ENCODE data around the gene DSC2.
A peak's percentile ranks its signal among the peaks of the same experiment; 100 is the strongest.
"Not testable (repeated sequence)": the region's sequence is repeated elsewhere in the genome, so short reads cannot be mapped to it uniquely, and the experiment has no call there.

The DSC2 gene

GRCh38 chr18:31046916-31047315, 55.3 kb downstream of the DSC2 start:
- Histone ChIP-seq H3K9me3 (ENCODE audit: control insufficient read depth, insufficient read depth, low read length) (no peaks in the 10 kb centered on the region), H3K27ac (ENCODE audit: low read length) (no peak overlapping the region), H3K27me3 (ENCODE audit: control insufficient read depth, insufficient read depth, low read length) (peaks cover 22% of the 10 kb centered on the region; the same call in 1 of the 2 replicates), H3K4me3 (ENCODE audit: low read length) (no peak overlapping the region), H3K36me3 (ENCODE audit: control insufficient read depth, insufficient read depth, low read length) (no peaks in the 10 kb centered on the region), H3K4me1 (ENCODE audit: control insufficient read depth, insufficient read depth, low read length) (peaks cover 1% of the 10 kb centered on the region; the same call in 1 of the 2 replicates)
- DNase-seq (ENCODE audit: low read depth, low spot score) = no peak

GRCh38 chr18:31045599-31045998, 56.6 kb downstream of the DSC2 start:
- WGBS (ENCODE audit: insufficient coverage, insufficient read length) = no CpG with 5 or more reads among the region's 6 CpGs
- Histone ChIP-seq H3K27ac (ENCODE audit: low read length) (no peak overlapping the region), H3K4me1 (ENCODE audit: control insufficient read depth, insufficient read depth, low read length) (peaks cover 1% of the 10 kb centered on the region; the same call in 1 of the 2 replicates), H3K36me3 (ENCODE audit: control insufficient read depth, insufficient read depth, low read length) (no peaks in the 10 kb centered on the region), H3K9me3 (ENCODE audit: control insufficient read depth, insufficient read depth, low read length) (no peaks in the 10 kb centered on the region), H3K4me3 (ENCODE audit: low read length) (no peak overlapping the region), H3K27me3 (ENCODE audit: control insufficient read depth, insufficient read depth, low read length) (peaks cover 35% of the 10 kb centered on the region)
- no peak for DNase-seq (ENCODE audit: low read depth, low spot score)

- no peaks in the 10 kb centered on the region for H3K9me3 ChIP-seq (ENCODE audit: control insufficient read depth, insufficient read depth, low read length)
- no peak overlapping the region for H3K4me3 ChIP-seq (ENCODE audit: low read length)
- H3K4me1 ChIP-seq (ENCODE audit: control insufficient read depth, insufficient read depth, low read length) = peaks cover 1% of the 10 kb centered on the region; the same call in 1 of the 2 replicates
- H3K27ac ChIP-seq (ENCODE audit: low read length) = no peak overlapping the region
- peaks cover 37% of the 10 kb centered on the region for H3K27me3 ChIP-seq (ENCODE audit: control insufficient read depth, insufficient read depth, low read length)
- WGBS (ENCODE audit: insufficient coverage, insufficient read length) = no CpG with 5 or more reads among the region's 3 CpGs
- DNase-seq (ENCODE audit: low read depth, low spot score) = no peak
- H3K36me3 ChIP-seq (ENCODE audit: control insufficient read depth, insufficient read depth, low read length) = no peaks in the 10 kb centered on the region
Observed at GRCh38 chr18:31044926-31045325, 57.3 kb downstream of the DSC2 start.

- Histone ChIP-seq H3K27ac (ENCODE audit: low read length) (no peak overlapping the region), H3K27me3 (ENCODE audit: control insufficient read depth, insufficient read depth, low read length) (peaks cover 39% of the 10 kb centered on the region), H3K9me3 (ENCODE audit: control insufficient read depth, insufficient read depth, low read length) (no peaks in the 10 kb centered on the region), H3K4me1 (ENCODE audit: control insufficient read depth, insufficient read depth, low read length) (peaks cover 1% of the 10 kb centered on the region; the same call in 1 of the 2 replicates), H3K4me3 (ENCODE audit: low read length) (no peak overlapping the region), H3K36me3 (ENCODE audit: control insufficient read depth, insufficient read depth, low read length) (no peaks in the 10 kb centered on the region)
- no CpG with 5 or more reads among the region's 7 CpGs for WGBS (ENCODE audit: insufficient coverage, insufficient read length)
- no peak for DNase-seq (ENCODE audit: low read depth, low spot score)
Observed at GRCh38 chr18:31043709-31044108, 58.5 kb downstream of the DSC2 start.

- DNase-seq (ENCODE audit: low read depth, low spot score) = no peak
- no peak within 1 kb of the TSS for H3K27ac ChIP-seq (ENCODE audit: low read length)
- H3K36me3 ChIP-seq (ENCODE audit: control insufficient read depth, insufficient read depth, low read length) = no peaks in the 10 kb centered on the region
- H3K9me3 ChIP-seq (ENCODE audit: control insufficient read depth, insufficient read depth, low read length) = no peaks in the 10 kb centered on the region
- peaks cover 39% of the 10 kb centered on the region for H3K27me3 ChIP-seq (ENCODE audit: control insufficient read depth, insufficient read depth, low read length)
- peak within 1 kb of the TSS; percentile 64 for H3K4me3 ChIP-seq (ENCODE audit: low read length)
- peaks cover 1% of the 10 kb centered on the region; the same call in 1 of the 2 replicates for H3K4me1 ChIP-seq (ENCODE audit: control insufficient read depth, insufficient read depth, low read length)
- no CpG with 5 or more reads among the region's 73 CpGs for WGBS (ENCODE audit: insufficient coverage, insufficient read length)
Observed at GRCh38 chr18:31042406-31043181, 59.6 kb downstream of the DSC2 start, which contains the start of gene DSC3. DSC3 (minus strand) TSS chr18:31042742; CDS start chr18:31042660, 82 bp downstream.

GRCh38 chr18:31042084-31042405, 60.2 kb downstream of the DSC2 start:
- Histone ChIP-seq H3K9me3 (ENCODE audit: control insufficient read depth, insufficient read depth, low read length) (no peaks in the 10 kb centered on the region), H3K27me3 (ENCODE audit: control insufficient read depth, insufficient read depth, low read length) (peaks cover 39% of the 10 kb centered on the region), H3K4me1 (ENCODE audit: control insufficient read depth, insufficient read depth, low read length) (peaks cover 1% of the 10 kb centered on the region; the same call in 1 of the 2 replicates), H3K4me3 (ENCODE audit: low read length) (peak overlapping the region; percentile 64; the same call in 1 of the 2 replicates), H3K36me3 (ENCODE audit: control insufficient read depth, insufficient read depth, low read length) (no peaks in the 10 kb centered on the region), H3K27ac (ENCODE audit: low read length) (no peak overlapping the region)
- DNase-seq (ENCODE audit: low read depth, low spot score) = no peak
- WGBS (ENCODE audit: insufficient coverage, insufficient read length) = no CpG with 5 or more reads among the region's 17 CpGs

GRCh38 chr18:31041271-31042083, 60.7 kb downstream of the DSC2 start:
- peak overlapping the region; percentile 64; the same call in 1 of the 2 replicates for H3K4me3 ChIP-seq (ENCODE audit: low read length)
- H3K27me3 ChIP-seq (ENCODE audit: control insufficient read depth, insufficient read depth, low read length) = peaks cover 39% of the 10 kb centered on the region
- no peak overlapping the region for H3K27ac ChIP-seq (ENCODE audit: low read length)
- WGBS (ENCODE audit: insufficient coverage, insufficient read length) = no CpG with 5 or more reads among the region's 52 CpGs
- DNase-seq (ENCODE audit: low read depth, low spot score) = no peak
- peaks cover 1% of the 10 kb centered on the region; the same call in 1 of the 2 replicates for H3K4me1 ChIP-seq (ENCODE audit: control insufficient read depth, insufficient read depth, low read length)
- no peaks in the 10 kb centered on the region for H3K9me3 ChIP-seq (ENCODE audit: control insufficient read depth, insufficient read depth, low read length)
- no peaks in the 10 kb centered on the region for H3K36me3 ChIP-seq (ENCODE audit: control insufficient read depth, insufficient read depth, low read length)

GRCh38 chr18:31040686-31041270, 61.4 kb downstream of the DSC2 start:
- no peak overlapping the region for H3K4me3 ChIP-seq (ENCODE audit: low read length)
- no CpG with 5 or more reads among the region's 18 CpGs for WGBS (ENCODE audit: insufficient coverage, insufficient read length)
- no peak overlapping the region for H3K27ac ChIP-seq (ENCODE audit: low read length)

GRCh38 chr18:31039426-31039825, 62.8 kb downstream of the DSC2 start:
- no peak for DNase-seq (ENCODE audit: low read depth, low spot score)
- H3K9me3 ChIP-seq (ENCODE audit: control insufficient read depth, insufficient read depth, low read length) = no peaks in the 10 kb centered on the region
- WGBS (ENCODE audit: insufficient coverage, insufficient read length) = no CpG with 5 or more reads among the region's 3 CpGs
- no peaks in the 10 kb centered on the region for H3K36me3 ChIP-seq (ENCODE audit: control insufficient read depth, insufficient read depth, low read length)
- H3K4me3 ChIP-seq (ENCODE audit: low read length) = no peak overlapping the region
- H3K4me1 ChIP-seq (ENCODE audit: control insufficient read depth, insufficient read depth, low read length) = peaks cover 1% of the 10 kb centered on the region; the same call in 1 of the 2 replicates
- H3K27me3 ChIP-seq (ENCODE audit: control insufficient read depth, insufficient read depth, low read length) = peaks cover 39% of the 10 kb centered on the region
- no peak overlapping the region for H3K27ac ChIP-seq (ENCODE audit: low read length)

More at GRCh38 chr18:31040686-31041270, 61.4 kb downstream of the DSC2 start:
- Histone ChIP-seq H3K36me3 (ENCODE audit: control insufficient read depth, insufficient read depth, low read length) (no peaks in the 10 kb centered on the region), H3K27me3 (ENCODE audit: control insufficient read depth, insufficient read depth, low read length) (peaks cover 39% of the 10 kb centered on the region), H3K4me1 (ENCODE audit: control insufficient read depth, insufficient read depth, low read length) (peaks cover 1% of the 10 kb centered on the region; the same call in 1 of the 2 replicates), H3K9me3 (ENCODE audit: control insufficient read depth, insufficient read depth, low read length) (no peaks in the 10 kb centered on the region)
- DNase-seq (ENCODE audit: low read depth, low spot score) = no peak

GRCh38 chr18:31037686-31038085, 64.5 kb downstream of the DSC2 start:
- H3K9me3 ChIP-seq (ENCODE audit: control insufficient read depth, insufficient read depth, low read length); DNase-seq (ENCODE audit: low read depth, low spot score); H3K36me3 ChIP-seq (ENCODE audit: control insufficient read depth, insufficient read depth, low read length); H3K27ac ChIP-seq (ENCODE audit: low read length); H3K4me3 ChIP-seq (ENCODE audit: low read length); H3K4me1 ChIP-seq (ENCODE audit: control insufficient read depth, insufficient read depth, low read length): not testable (repeated sequence)
- peaks cover 24% of the 10 kb centered on the region for H3K27me3 ChIP-seq (ENCODE audit: control insufficient read depth, insufficient read depth, low read length)
- WGBS (ENCODE audit: insufficient coverage, insufficient read length) = no CpG with 5 or more reads among the region's 5 CpGs

Data from iPS DF 6.9 (cell line).